Stomach (tissue), 4 donors: Measurements from ENCODE around the gene PPP6C.

Experiments used
- POLR2A ChIP-seq, 4 donors: fragments of 450-650 bp; IDR thresholded peaks; one replicate each; pipeline ENCODE4 v1.6.1; 2016; ENCODE audit warnings: antibody characterized with exemption in 4 of 4, control low read depth in 2 of 4, mild to moderate bottlenecking in 1 of 4, moderate library complexity in 1 of 4
- POLR2AphosphoS5 ChIP-seq, 3 donors: sonication (generic); formaldehyde crosslinking; IDR thresholded peaks; one replicate each; pipeline ENCODE4 v1.6.1; 2016; ENCODE audit warnings: antibody characterized with exemption in 3 of 3
- TF ChIP-seq, protein P1 (sequence below), 7 experiments: fragments of 450-650 bp in 4 of 7; fragments of 200-600 bp in 3 of 7; sonication (generic) in 3 of 7; IDR thresholded peaks; one replicate each; pipeline ENCODE4 v1.5.1; 2016 to 2019; ENCODE audit warnings: antibody characterized with exemption in 7 of 7, control low read depth in 2 of 7, mild to moderate bottlenecking in 1 of 7

GRCh38 chr9:125103021-125103420 is 86.6 kb downstream of the PPP6C start:
- TF ChIP-seq, protein P1, sequence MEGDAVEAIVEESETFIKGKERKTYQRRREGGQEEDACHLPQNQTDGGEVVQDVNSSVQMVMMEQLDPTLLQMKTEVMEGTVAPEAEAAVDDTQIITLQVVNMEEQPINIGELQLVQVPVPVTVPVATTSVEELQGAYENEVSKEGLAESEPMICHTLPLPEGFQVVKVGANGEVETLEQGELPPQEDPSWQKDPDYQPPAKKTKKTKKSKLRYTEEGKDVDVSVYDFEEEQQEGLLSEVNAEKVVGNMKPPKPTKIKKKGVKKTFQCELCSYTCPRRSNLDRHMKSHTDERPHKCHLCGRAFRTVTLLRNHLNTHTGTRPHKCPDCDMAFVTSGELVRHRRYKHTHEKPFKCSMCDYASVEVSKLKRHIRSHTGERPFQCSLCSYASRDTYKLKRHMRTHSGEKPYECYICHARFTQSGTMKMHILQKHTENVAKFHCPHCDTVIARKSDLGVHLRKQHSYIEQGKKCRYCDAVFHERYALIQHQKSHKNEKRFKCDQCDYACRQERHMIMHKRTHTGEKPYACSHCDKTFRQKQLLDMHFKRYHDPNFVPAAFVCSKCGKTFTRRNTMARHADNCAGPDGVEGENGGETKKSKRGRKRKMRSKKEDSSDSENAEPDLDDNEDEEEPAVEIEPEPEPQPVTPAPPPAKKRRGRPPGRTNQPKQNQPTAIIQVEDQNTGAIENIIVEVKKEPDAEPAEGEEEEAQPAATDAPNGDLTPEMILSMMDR (IDR thresholded peaks at IDR 0.05): no peak
- no peak for TF ChIP-seq POLR2A (IDR thresholded peaks at IDR 0.05)
- TF ChIP-seq POLR2AphosphoS5 (IDR thresholded peaks at IDR 0.05): no peak
